ENCODE data around the gene FAM184A.

- TF ChIP-seq POGZ (CRISPR knock-in tag; IDR thresholded peaks at IDR 0.05) (no peak), PBX3 (CRISPR knock-in tag; IDR thresholded peaks at IDR 0.05; ENCODE audit: borderline replicate concordance) (no peak), ZZZ3 (CRISPR knock-in tag; IDR thresholded peaks at IDR 0.05; ENCODE audit: borderline replicate concordance) (no peak), CTCF (CRISPR knock-in tag; IDR thresholded peaks at IDR 0.05) (no peak), ZNF160 (CRISPR knock-in tag; IDR thresholded peaks at IDR 0.05) (no peak), POLR2AphosphoS5 (IDR thresholded peaks at IDR 0.05; ENCODE audit: low read depth, low read length) (no peak), ZNF232 (CRISPR knock-in tag; IDR thresholded peaks at IDR 0.05; ENCODE audit: borderline replicate concordance) (no peak), REST (IDR thresholded peaks at IDR 0.05; ENCODE audit: borderline replicate concordance in 1 of 2, low read depth in 1 of 2, low read length in 2 of 2) (no peak), ATF2 (CRISPR knock-in tag; IDR thresholded peaks at IDR 0.05) (no peak)
Observed at GRCh38 chr6:119076576-119077390, 1.7 kb downstream of the FAM184A start.
